ENCODE results near the gene OR6C70. TPM values are rescaled to one million over a fixed set of nuclear protein-coding genes. Genes with fewer than 3 reads are reported as not detected.
A peak's percentile ranks its signal among the peaks of the same experiment; 100 is the strongest.

The OR6C70 gene
- total and polyA plus RNA-seq, 2 of the 13 experiments (the other 11 are each of a cell fraction or from before 2014, with no cell fraction given), result not detected

DNA sequence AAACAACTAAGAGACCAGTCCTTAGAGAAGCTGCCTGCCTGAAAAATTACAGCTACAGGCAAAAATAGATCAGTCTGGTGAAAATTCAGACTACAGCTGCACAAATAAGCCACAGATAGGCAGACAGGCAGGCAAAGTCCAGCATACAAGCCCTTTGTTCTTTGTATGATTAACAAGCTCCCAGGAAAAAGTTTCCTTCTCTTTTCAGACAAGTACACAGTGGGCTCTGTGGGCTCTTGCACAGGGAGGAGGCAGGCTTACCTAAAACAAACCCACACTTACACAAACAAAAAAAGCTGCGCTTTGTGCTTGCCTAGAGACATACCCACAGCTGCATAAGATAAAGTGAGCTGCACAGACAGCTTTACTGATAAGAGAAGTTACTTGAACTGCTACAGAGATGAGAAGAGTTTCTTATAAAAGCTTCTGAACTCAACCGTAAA lies 29.9 kb upstream of the OR6C70 start (continued):
- TF ChIP-seq TCF7L2 (IDR thresholded peaks at IDR 0.05; ENCODE audit: low read depth, low read length), result peak; percentile 67; the same call in 1 of the 2 replicates
- TF ChIP-seq ZKSCAN8 (CRISPR knock-in tag; IDR thresholded peaks at IDR 0.05; ENCODE audit: borderline replicate concordance), result peak; percentile 67; the same call in 1 of the 2 replicates
- TF ChIP-seq, protein P1, sequence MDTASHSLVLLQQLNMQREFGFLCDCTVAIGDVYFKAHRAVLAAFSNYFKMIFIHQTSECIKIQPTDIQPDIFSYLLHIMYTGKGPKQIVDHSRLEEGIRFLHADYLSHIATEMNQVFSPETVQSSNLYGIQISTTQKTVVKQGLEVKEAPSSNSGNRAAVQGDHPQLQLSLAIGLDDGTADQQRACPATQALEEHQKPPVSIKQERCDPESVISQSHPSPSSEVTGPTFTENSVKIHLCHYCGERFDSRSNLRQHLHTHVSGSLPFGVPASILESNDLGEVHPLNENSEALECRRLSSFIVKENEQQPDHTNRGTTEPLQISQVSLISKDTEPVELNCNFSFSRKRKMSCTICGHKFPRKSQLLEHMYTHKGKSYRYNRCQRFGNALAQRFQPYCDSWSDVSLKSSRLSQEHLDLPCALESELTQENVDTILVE (CRISPR knock-in tag; IDR thresholded peaks at IDR 0.05), result no peak
- peak; percentile 62; the same call in 1 of the 2 replicates for TF ChIP-seq MEIS2 (CRISPR knock-in tag; IDR thresholded peaks at IDR 0.05)
- TF ChIP-seq HDAC1 (CRISPR knock-in tag; IDR thresholded peaks at IDR 0.05), result peak; percentile 72; the same call in 1 of the 2 replicates
- TF ChIP-seq PPARG (CRISPR knock-in tag; conservative IDR thresholded peaks at IDR 0.05), result 0 out of 2 replicates have a peak, but pooled peaks have one; percentile 32
- TF ChIP-seq ATRX (CRISPR knock-in tag; IDR thresholded peaks at IDR 0.05; ENCODE audit: borderline replicate concordance), result no peak
- TF ChIP-seq ZNF816 (CRISPR knock-in tag; IDR thresholded peaks at IDR 0.05; ENCODE audit: borderline replicate concordance), result peak; percentile 56; the same call in 1 of the 2 replicates
- TF ChIP-seq, protein P2, sequence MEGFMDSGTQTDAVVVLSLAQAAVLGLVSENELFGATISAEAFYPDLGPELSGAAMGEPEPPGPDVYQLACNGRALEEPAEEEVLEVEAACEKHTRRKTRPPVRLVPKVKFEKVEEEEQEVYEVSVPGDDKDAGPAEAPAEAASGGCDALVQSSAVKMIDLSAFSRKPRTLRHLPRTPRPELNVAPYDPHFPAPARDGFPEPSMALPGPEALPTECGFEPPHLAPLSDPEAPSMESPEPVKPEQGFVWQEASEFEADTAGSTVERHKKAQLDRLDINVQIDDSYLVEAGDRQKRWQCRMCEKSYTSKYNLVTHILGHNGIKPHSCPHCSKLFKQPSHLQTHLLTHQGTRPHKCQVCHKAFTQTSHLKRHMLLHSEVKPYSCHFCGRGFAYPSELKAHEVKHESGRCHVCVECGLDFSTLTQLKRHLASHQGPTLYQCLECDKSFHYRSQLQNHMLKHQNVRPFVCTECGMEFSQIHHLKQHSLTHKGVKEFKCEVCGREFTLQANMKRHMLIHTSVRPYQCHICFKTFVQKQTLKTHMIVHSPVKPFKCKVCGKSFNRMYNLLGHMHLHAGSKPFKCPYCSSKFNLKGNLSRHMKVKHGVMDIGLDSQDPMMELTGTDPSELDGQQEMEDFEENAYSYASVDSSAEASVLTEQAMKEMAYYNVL (CRISPR knock-in tag; IDR thresholded peaks at IDR 0.05; ENCODE audit: borderline replicate concordance), result peak; percentile 87; the same call in 1 of the 2 replicates
- TF ChIP-seq PAX8 (CRISPR knock-in tag; IDR thresholded peaks at IDR 0.05; ENCODE audit: borderline replicate concordance), result no peak
- TF ChIP-seq HOXA5 (CRISPR knock-in tag; IDR thresholded peaks at IDR 0.05), result no peak
- TF ChIP-seq EZH2 (conservative IDR thresholded peaks at IDR 0.05; ENCODE audit: low read depth, low read length), result no peak
- TF ChIP-seq RBAK (CRISPR knock-in tag; IDR thresholded peaks at IDR 0.05), result 0 out of 2 replicates have a peak, but pooled peaks have one; percentile 18
- TF ChIP-seq ZSCAN25 (CRISPR knock-in tag; IDR thresholded peaks at IDR 0.05), result no peak; the same call in 1 of the 2 replicates
- peak; percentile 81 for TF ChIP-seq ISL2 (CRISPR knock-in tag; IDR thresholded peaks at IDR 0.05)
- TF ChIP-seq RXRB (CRISPR knock-in tag; IDR thresholded peaks at IDR 0.05; ENCODE audit: borderline replicate concordance), result 0 out of 2 replicates have a peak, but pooled peaks have one; percentile 34
- TF ChIP-seq ZNF143 (CRISPR knock-in tag; IDR thresholded peaks at IDR 0.05), result no peak
- TF ChIP-seq ZFY (CRISPR knock-in tag; IDR thresholded peaks at IDR 0.05), result no peak
- TF ChIP-seq LCORL (IDR thresholded peaks at IDR 0.05), result no peak
- peak; percentile 65; the same call in 1 of the 2 replicates for TF ChIP-seq LCORL (CRISPR knock-in tag; IDR thresholded peaks at IDR 0.05)
- TF ChIP-seq, protein P3, sequence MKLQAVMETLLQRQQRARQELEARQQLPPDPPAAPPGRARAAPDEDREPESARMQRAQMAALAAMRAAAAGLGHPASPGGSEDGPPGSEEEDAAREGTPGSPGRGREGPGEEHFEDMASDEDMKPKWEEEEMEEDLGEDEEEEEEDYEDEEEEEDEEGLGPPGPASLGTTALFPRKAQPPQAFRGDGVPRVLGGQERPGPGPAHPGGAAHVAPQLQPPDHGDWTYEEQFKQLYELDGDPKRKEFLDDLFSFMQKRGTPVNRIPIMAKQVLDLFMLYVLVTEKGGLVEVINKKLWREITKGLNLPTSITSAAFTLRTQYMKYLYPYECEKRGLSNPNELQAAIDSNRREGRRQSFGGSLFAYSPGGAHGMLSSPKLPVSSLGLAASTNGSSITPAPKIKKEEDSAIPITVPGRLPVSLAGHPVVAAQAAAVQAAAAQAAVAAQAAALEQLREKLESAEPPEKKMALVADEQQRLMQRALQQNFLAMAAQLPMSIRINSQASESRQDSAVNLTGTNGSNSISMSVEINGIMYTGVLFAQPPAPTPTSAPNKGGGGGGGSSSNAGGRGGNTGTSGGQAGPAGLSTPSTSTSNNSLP (IDR thresholded peaks at IDR 0.05; ENCODE audit: low read depth, low read length), result peak; percentile 74; the same call in 1 of the 2 replicates
- TF ChIP-seq, protein P4, sequence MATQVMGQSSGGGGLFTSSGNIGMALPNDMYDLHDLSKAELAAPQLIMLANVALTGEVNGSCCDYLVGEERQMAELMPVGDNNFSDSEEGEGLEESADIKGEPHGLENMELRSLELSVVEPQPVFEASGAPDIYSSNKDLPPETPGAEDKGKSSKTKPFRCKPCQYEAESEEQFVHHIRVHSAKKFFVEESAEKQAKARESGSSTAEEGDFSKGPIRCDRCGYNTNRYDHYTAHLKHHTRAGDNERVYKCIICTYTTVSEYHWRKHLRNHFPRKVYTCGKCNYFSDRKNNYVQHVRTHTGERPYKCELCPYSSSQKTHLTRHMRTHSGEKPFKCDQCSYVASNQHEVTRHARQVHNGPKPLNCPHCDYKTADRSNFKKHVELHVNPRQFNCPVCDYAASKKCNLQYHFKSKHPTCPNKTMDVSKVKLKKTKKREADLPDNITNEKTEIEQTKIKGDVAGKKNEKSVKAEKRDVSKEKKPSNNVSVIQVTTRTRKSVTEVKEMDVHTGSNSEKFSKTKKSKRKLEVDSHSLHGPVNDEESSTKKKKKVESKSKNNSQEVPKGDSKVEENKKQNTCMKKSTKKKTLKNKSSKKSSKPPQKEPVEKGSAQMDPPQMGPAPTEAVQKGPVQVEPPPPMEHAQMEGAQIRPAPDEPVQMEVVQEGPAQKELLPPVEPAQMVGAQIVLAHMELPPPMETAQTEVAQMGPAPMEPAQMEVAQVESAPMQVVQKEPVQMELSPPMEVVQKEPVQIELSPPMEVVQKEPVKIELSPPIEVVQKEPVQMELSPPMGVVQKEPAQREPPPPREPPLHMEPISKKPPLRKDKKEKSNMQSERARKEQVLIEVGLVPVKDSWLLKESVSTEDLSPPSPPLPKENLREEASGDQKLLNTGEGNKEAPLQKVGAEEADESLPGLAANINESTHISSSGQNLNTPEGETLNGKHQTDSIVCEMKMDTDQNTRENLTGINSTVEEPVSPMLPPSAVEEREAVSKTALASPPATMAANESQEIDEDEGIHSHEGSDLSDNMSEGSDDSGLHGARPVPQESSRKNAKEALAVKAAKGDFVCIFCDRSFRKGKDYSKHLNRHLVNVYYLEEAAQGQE (IDR thresholded peaks at IDR 0.05; ENCODE audit: borderline replicate concordance in 1 of 2, low read depth in 1 of 2, low read length in 2 of 2), result 0 out of 4 replicates have a peak, but pooled peaks of 1 of the 2 experiments have one; percentile 40
